ENCODE results near the gene MRPL21. TPM values are rescaled to one million over a fixed set of nuclear protein-coding genes. Genes with fewer than 3 reads are reported as not detected.

The MRPL21 gene
- total and polyA plus RNA-seq, 8 donors = 17.9 to 42.1 (median 25.4) TPM

- H3K36me3 ChIP-seq = peaks cover 4 to 38% (median 19%) of the 10 kb centered on the region in 3 donors
- ATAC-seq (no peak), DNase-seq (no peak), FAIRE-seq (no peak)
- TF ChIP-seq CTCF (IDR thresholded peaks at IDR 0.05) = no peak
- H3K27ac ChIP-seq = no peak overlapping the region
- no peaks in the 10 kb centered on the region for H3K9me3 ChIP-seq
- intact Hi-C loops (cut with DNase I) = no loop called here
- H3K4me3 ChIP-seq = no peak overlapping the region
- H3K4me1 ChIP-seq = no peaks in the 10 kb centered on the region
- 95 to 97% methylated on average over 20 of the region's 20 CpGs for WGBS, 2 donors
- H3K27me3 ChIP-seq = no peaks in the 10 kb centered on the region
Observed at GRCh38 chr11:68929135-68929534, 25.5 kb upstream of the MRPL21 start.

- Histone ChIP-seq H3K27ac (no peak overlapping the region), H3K36me3 (peaks cover 4 to 40% (median 19%) of the 10 kb centered on the region in 3 donors), H3K4me1 (no peaks in the 10 kb centered on the region), H3K9me3 (no peaks in the 10 kb centered on the region), H3K4me3 (no peak overlapping the region), H3K27me3 (no peaks in the 10 kb centered on the region)
- intact Hi-C loops (cut with DNase I) = no loop called here
- DNase-seq (no peak), FAIRE-seq (no peak), ATAC-seq (peak in 2 of 4 donors; percentile 59 to 76)
- 90 to 91% methylated on average over 6 of the region's 6 CpGs for WGBS, 2 donors
- no peak for TF ChIP-seq CTCF (IDR thresholded peaks at IDR 0.05)
Observed at GRCh38 chr11:68928136-68928880, 24.7 kb upstream of the MRPL21 start.

GRCh38 chr11:68927280-68928135, 23.9 kb upstream of the MRPL21 start:
- H3K4me3 ChIP-seq = no peak overlapping the region
- no peaks in the 10 kb centered on the region for H3K9me3 ChIP-seq
- 82 to 86% methylated on average over 12 of the region's 12 CpGs for WGBS, 2 donors
- intact Hi-C loops (cut with DNase I) = no loop called here
- no peaks in the 10 kb centered on the region for H3K4me1 ChIP-seq
- DNase-seq = no peak
- H3K27me3 ChIP-seq = no peaks in the 10 kb centered on the region
- peak in 2 of 4 donors; percentile 65 to 78 for ATAC-seq
- no peak overlapping the region for H3K27ac ChIP-seq
- TF ChIP-seq CTCF (IDR thresholded peaks at IDR 0.05) = no peak
- FAIRE-seq = no peak
- H3K36me3 ChIP-seq = peaks cover 4 to 40% (median 19%) of the 10 kb centered on the region in 3 donors

GRCh38 chr11:68925611-68926010, 22.0 kb upstream of the MRPL21 start:
- no peaks in the 10 kb centered on the region for H3K4me1 ChIP-seq
- no peak for DNase-seq
- H3K4me3 ChIP-seq = no peak overlapping the region
- no peak for TF ChIP-seq CTCF (IDR thresholded peaks at IDR 0.05)
- H3K9me3 ChIP-seq = no peaks in the 10 kb centered on the region
- intact Hi-C loops (cut with DNase I) = no loop called here
- H3K36me3 ChIP-seq = peaks cover 4 to 46% (median 19%) of the 10 kb centered on the region in 3 donors
- no peak overlapping the region for H3K27ac ChIP-seq
- WGBS, 2 donors = 86 to 97% methylated on average over 3 of the region's 3 CpGs
- no peak for ATAC-seq
- FAIRE-seq = no peak
- no peaks in the 10 kb centered on the region for H3K27me3 ChIP-seq
